ENCODE data around the gene HOXB4.

Gene HOXB4

DNA sequence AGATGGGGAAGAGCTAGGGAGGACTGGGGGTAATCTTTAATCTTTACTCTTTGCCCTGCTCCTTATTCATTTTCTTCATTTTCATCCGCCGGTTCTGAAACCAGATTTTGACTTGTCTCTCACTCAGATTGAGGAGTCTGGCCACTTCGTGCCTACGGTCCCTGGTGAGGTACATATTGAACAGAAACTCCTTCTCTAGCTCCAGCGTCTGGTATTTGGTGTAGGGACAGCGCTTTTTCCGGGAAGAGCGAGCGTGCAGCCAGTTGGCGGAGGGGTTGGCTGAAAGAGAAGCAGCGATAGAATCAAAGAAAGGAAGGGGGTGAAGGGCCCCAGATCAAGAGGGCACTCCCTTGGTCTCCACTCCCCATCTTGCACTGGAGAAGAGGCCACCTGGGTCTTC lies 44.7 kb upstream of the HOXB4 start:
- H3K27ac ChIP-seq (ENCODE audit: low read length), result no peak overlapping the region
- TF ChIP-seq, protein P1, sequence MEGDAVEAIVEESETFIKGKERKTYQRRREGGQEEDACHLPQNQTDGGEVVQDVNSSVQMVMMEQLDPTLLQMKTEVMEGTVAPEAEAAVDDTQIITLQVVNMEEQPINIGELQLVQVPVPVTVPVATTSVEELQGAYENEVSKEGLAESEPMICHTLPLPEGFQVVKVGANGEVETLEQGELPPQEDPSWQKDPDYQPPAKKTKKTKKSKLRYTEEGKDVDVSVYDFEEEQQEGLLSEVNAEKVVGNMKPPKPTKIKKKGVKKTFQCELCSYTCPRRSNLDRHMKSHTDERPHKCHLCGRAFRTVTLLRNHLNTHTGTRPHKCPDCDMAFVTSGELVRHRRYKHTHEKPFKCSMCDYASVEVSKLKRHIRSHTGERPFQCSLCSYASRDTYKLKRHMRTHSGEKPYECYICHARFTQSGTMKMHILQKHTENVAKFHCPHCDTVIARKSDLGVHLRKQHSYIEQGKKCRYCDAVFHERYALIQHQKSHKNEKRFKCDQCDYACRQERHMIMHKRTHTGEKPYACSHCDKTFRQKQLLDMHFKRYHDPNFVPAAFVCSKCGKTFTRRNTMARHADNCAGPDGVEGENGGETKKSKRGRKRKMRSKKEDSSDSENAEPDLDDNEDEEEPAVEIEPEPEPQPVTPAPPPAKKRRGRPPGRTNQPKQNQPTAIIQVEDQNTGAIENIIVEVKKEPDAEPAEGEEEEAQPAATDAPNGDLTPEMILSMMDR (IDR thresholded peaks at IDR 0.05; ENCODE audit: low read depth, low read length), result no peak
- TF ChIP-seq EZH2phosphoT487 (IDR thresholded peaks at IDR 0.05; ENCODE audit: low read depth), result no peak
- H3K9ac ChIP-seq (ENCODE audit: low read length), result no peak overlapping the region
- H3K4me1 ChIP-seq (ENCODE audit: low read length), result peaks cover 12% of the 10 kb centered on the region
- H3K36me3 ChIP-seq (replicated peaks; ENCODE audit: low read depth, low read length), result no peaks in the 10 kb centered on the region
- no peak overlapping the region for H2AFZ ChIP-seq (ENCODE audit: low read depth, low read length)
- no peak overlapping the region for H3K4me3 ChIP-seq (ENCODE audit: low read length)
- H3K9me3 ChIP-seq (ENCODE audit: insufficient read depth, low read length), result no peaks in the 10 kb centered on the region
- H3K4me2 ChIP-seq (ENCODE audit: low read length), result no peak overlapping the region
- no peaks in the 10 kb centered on the region for H3K79me2 ChIP-seq (ENCODE audit: low read length)
- H3K27me3 ChIP-seq (ENCODE audit: low read depth, low read length), result peaks cover 46% of the 10 kb centered on the region
- no peaks in the 10 kb centered on the region for H4K20me1 ChIP-seq (ENCODE audit: insufficient read depth, low read length)

DNA sequence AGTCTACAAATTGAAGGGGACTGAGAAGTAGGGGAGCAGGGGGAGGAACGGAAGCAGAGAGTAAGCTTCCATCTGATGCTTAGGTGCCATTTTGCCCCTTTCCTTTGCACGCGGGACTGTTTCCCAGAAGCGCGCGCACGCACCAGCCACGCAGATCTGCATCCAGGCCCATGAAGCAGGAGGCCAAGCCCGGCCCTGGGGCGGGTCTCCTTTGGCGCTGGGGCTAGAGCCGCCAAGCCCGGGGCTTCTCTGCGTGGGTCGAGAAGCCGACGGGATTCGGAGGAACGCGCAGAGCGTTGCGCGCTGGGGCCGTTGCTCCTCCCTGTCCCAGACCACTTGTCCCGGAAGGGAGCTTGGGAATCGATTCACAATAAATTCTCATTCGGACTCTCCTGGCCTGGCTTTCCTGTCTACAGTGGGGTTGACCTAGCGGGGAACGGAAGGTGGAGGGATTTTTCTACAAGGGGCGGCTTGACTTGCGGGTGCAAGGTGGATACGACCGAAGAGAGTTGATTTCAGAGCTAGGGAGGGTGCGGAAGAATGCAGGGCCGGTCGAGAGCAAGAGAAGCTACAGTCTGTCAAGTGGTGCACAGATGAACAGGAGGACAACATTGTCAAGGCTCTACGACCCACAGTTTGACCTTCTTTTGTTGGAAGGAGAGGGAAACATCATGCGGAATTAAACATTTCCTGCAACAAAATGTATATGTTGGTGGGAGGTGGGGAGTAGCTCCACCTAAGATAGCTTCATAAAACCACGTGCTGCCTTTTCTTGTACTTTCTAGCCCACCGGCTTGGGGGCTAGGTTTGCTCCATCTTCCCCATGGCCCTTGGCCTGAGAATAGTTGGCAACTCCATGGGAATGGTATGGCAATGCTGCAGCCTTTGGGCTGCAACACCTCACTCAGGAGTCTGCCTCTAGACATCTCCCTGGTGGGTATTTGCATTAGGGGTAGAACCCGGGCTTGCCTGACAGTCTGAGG lies 43.6 kb upstream of the HOXB4 start:
- H3K27ac ChIP-seq (ENCODE audit: low read length), result no peak overlapping the region
- H3K27me3 ChIP-seq (ENCODE audit: low read depth, low read length), result peaks cover 55% of the 10 kb centered on the region
- H3K4me2 ChIP-seq (ENCODE audit: low read length), result no peak overlapping the region
- TF ChIP-seq, protein P1 (IDR thresholded peaks at IDR 0.05; ENCODE audit: low read depth, low read length), result no peak
- no peak for TF ChIP-seq EZH2phosphoT487 (IDR thresholded peaks at IDR 0.05; ENCODE audit: low read depth)
- no peaks in the 10 kb centered on the region for H3K79me2 ChIP-seq (ENCODE audit: low read length)
- peaks cover 7% of the 10 kb centered on the region for H3K4me1 ChIP-seq (ENCODE audit: low read length)
- no peaks in the 10 kb centered on the region for H4K20me1 ChIP-seq (ENCODE audit: insufficient read depth, low read length)
- H2AFZ ChIP-seq (ENCODE audit: low read depth, low read length), result no peak overlapping the region
- no peaks in the 10 kb centered on the region for H3K9me3 ChIP-seq (ENCODE audit: insufficient read depth, low read length)
- H3K9ac ChIP-seq (ENCODE audit: low read length), result no peak overlapping the region
- H3K4me3 ChIP-seq (ENCODE audit: low read length), result no peak overlapping the region
- no peaks in the 10 kb centered on the region for H3K36me3 ChIP-seq (replicated peaks; ENCODE audit: low read depth, low read length)

DNA sequence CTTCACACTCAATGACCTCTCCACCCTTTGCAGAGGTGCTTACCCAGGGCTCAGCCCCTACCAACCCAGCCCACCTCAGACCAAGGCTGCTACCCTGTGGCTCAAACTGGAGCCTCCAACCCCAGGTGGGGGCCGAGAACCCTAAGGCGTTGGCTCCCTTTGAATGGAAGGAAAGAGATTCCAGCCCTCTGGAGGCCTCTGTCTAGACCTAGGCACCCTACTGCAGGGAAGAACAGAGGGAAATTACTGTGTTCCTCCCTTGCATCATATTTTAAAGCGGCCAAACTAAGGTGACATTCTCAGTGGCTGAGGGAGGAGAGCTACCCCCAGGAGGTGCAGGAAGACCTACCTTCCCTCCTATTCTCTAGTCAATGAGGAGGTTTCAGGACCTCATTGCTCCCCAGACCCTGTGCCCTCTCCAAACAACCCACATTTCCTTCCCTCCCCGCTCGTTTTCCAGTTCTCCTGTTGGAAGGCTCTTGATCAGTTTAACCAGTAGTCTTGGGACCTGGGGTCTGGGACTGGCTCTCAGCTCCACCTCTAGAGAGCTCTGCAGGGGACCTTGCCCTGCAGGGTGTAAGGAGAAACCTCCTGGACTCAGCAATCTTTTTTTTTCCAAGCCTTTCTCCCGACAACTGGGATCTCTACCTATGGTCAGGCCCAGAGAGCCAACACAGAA lies 42.5 kb upstream of the HOXB4 start:
- Histone ChIP-seq H3K4me3 (ENCODE audit: low read length) (no peak overlapping the region), H3K36me3 (replicated peaks; ENCODE audit: low read depth, low read length) (no peaks in the 10 kb centered on the region), H3K27ac (ENCODE audit: low read length) (no peak overlapping the region), H4K20me1 (ENCODE audit: insufficient read depth, low read length) (no peaks in the 10 kb centered on the region), H3K27me3 (ENCODE audit: low read depth, low read length) (peaks cover 65% of the 10 kb centered on the region), H2AFZ (ENCODE audit: low read depth, low read length) (no peak overlapping the region), H3K4me2 (ENCODE audit: low read length) (no peak overlapping the region), H3K4me1 (ENCODE audit: low read length) (peaks cover 7% of the 10 kb centered on the region), H3K9ac (ENCODE audit: low read length) (no peak overlapping the region), H3K79me2 (ENCODE audit: low read length) (no peaks in the 10 kb centered on the region), H3K9me3 (ENCODE audit: insufficient read depth, low read length) (no peaks in the 10 kb centered on the region)
- TF ChIP-seq EZH2phosphoT487 (IDR thresholded peaks at IDR 0.05; ENCODE audit: low read depth), result no peak
- TF ChIP-seq, protein P1 (IDR thresholded peaks at IDR 0.05; ENCODE audit: low read depth, low read length), result no peak

DNA sequence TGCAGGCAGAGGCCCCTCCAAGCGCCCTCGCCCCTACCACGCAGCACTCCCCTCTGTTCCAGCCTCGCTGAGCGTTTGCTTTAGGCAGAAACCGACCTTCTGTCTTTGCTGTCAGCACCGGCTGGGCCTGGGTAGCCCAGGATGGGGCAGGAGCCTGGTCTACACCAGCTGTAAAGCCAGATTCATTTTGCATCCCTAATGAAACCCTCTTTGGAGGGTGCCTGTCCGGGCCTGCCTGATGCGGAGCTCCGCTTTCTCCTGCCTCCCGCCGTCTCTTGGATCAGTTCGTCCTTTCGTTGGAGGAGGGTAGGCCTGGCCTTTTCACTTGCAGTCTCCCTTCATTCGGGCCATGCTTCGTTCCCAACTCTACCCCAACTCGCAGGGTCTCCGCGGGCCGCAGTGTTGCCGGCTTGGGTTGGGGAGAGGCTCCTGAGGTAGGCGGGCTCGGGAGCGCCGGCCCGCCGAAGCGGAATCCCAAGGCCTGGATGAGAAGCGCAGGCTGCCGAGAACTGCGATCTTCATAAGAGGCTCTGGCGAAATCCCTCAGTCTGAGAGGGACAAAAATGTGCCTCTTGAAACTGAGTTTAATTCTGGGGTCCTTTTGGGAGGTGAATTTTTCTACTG lies 41.8 kb upstream of the HOXB4 start:
- no peaks in the 10 kb centered on the region for H3K9me3 ChIP-seq (ENCODE audit: insufficient read depth, low read length)
- no peaks in the 10 kb centered on the region for H3K36me3 ChIP-seq (replicated peaks; ENCODE audit: low read depth, low read length)
- no peak for TF ChIP-seq EZH2phosphoT487 (IDR thresholded peaks at IDR 0.05; ENCODE audit: low read depth)
- TF ChIP-seq, protein P1 (IDR thresholded peaks at IDR 0.05; ENCODE audit: low read depth, low read length), result no peak
- no peak overlapping the region for H3K4me2 ChIP-seq (ENCODE audit: low read length)
- H3K9ac ChIP-seq (ENCODE audit: low read length), result no peak overlapping the region
- H3K27me3 ChIP-seq (ENCODE audit: low read depth, low read length), result peaks cover 64% of the 10 kb centered on the region
- H4K20me1 ChIP-seq (ENCODE audit: insufficient read depth, low read length), result no peaks in the 10 kb centered on the region
- no peak overlapping the region for H3K4me3 ChIP-seq (ENCODE audit: low read length)
- peaks cover 7% of the 10 kb centered on the region for H3K4me1 ChIP-seq (ENCODE audit: low read length)
- no peak overlapping the region for H3K27ac ChIP-seq (ENCODE audit: low read length)
- no peaks in the 10 kb centered on the region for H3K79me2 ChIP-seq (ENCODE audit: low read length)
- no peak overlapping the region for H2AFZ ChIP-seq (ENCODE audit: low read depth, low read length)
